ENCODE results near the gene CCDC88A.
"Not testable (repeated sequence)": the region's sequence is repeated elsewhere in the genome, so short reads cannot be mapped to it uniquely, and the experiment has no call there.

Gene CCDC88A, protein sequence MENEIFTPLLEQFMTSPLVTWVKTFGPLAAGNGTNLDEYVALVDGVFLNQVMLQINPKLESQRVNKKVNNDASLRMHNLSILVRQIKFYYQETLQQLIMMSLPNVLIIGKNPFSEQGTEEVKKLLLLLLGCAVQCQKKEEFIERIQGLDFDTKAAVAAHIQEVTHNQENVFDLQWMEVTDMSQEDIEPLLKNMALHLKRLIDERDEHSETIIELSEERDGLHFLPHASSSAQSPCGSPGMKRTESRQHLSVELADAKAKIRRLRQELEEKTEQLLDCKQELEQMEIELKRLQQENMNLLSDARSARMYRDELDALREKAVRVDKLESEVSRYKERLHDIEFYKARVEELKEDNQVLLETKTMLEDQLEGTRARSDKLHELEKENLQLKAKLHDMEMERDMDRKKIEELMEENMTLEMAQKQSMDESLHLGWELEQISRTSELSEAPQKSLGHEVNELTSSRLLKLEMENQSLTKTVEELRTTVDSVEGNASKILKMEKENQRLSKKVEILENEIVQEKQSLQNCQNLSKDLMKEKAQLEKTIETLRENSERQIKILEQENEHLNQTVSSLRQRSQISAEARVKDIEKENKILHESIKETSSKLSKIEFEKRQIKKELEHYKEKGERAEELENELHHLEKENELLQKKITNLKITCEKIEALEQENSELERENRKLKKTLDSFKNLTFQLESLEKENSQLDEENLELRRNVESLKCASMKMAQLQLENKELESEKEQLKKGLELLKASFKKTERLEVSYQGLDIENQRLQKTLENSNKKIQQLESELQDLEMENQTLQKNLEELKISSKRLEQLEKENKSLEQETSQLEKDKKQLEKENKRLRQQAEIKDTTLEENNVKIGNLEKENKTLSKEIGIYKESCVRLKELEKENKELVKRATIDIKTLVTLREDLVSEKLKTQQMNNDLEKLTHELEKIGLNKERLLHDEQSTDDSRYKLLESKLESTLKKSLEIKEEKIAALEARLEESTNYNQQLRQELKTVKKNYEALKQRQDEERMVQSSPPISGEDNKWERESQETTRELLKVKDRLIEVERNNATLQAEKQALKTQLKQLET (N-terminal part only)

GRCh38 chr2:55419679-55420438, at the start of gene CCDC88A:
Gene CCDC88A, minus strand, starts transcription at chr2:55419856. Its CDS starts 777 bp downstream, at chr2:55419079.
- peak; percentile 74 for DNase-seq

DNA sequence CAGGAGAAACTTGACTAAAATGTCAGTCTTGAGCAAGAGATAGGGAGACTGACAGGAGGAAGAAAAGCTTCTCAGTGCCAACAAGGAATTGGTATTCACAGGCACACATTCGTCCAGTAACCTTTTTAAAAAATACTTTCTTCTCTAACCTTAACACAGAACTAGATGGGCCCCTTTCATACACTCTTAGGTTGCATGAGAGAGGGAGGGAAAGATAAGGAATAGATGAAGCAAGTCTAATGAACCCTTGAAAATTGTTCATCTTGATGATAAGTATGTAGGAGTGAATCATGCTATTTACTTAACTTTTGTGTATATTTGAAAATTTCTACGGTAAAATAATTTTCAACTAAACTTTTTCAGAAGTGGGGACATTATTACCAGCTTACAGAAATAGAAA, 42.0 kb upstream of the CCDC88A start:
- DNase-seq = no peak

DNA sequence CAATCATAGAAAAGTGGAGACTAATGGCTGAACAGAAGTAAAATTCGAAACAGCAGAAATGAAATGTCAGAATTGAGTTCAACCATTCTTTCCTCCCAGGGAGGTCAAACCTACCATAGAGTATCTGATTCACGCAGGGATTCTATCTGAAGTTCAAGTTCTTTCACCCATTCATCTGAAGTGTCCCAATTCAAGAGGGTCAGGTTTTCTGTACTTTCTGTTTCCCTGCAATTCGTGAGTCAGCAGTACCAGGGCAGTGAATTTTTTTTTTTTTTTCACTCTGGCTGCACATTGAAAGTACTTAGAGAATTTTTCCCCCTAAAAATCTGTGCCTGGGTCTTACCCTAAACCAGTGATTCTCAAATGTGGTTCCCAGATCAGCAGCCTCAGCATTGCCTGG, 40.9 kb upstream of the CCDC88A start:
- DNase-seq = peak; percentile 22

GRCh38 chr2:55459714-55460274, 40.1 kb upstream of the CCDC88A start:
- DNase-seq = no peak

- DNase-seq = no peak
Observed at GRCh38 chr2:55459279-55459678, 39.6 kb upstream of the CCDC88A start.

DNA sequence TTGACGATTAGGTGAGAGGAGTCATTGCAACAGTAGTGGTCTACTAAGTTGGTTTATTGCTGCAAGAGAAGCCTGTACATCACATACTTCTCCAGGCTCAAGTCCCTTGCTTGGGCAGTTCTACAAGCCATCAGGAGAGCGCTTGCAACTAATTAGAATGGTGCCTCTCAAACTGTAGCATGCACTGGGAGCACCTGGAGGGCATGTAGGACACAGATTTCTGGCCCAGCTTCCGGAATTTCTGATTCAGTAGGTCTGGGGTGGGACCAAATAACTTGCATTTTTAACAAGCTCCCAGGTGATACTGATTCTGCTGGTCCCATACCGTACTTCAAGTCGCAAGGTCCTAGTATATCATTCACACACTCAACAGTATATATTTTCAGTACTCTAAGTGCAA, 34.5 kb upstream of the CCDC88A start:
- DNase-seq = no peak

DNA sequence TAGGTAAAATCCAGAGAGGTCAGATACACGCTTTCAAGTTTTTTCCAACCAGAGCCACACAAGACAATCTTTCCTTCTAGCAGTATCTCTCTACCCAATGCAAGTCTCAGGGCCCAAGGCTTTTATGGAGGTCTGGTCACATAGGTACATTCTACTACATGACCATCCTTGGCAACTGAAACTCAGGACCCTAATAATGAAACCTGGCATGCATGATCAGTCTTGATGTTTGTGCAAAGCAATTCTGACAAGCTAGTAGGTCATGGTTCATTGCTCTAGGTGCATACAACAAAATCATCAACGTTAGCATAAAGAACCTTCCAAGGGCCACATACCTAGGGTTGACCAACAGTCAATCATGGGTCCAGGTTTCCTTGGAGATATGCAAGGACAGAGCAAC, 33.2 kb upstream of the CCDC88A start:
- no peak for DNase-seq

DNA sequence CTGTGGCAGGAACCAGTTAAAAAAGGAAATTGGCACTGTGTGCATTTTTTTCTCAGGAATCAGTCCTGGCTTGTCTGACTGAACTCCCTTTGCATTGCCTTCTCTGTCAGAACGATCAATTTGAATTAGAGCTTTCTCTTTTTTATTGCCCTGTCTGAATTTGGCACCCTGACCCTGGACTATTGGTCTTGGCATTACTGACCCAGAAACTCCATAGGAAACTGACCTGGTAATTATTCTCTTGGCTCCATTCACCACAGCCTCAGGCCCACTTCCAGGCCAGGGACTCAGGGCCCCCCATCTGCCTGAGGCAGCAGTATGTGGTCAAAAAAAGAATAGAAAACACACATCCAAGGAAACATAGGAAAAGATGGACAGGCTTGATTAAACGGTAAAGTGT, 32.0 kb upstream of the CCDC88A start:
- DNase-seq = no peak

- not testable (repeated sequence) for DNase-seq
Observed at GRCh38 chr2:55450014-55450413, 30.4 kb upstream of the CCDC88A start.

DNA sequence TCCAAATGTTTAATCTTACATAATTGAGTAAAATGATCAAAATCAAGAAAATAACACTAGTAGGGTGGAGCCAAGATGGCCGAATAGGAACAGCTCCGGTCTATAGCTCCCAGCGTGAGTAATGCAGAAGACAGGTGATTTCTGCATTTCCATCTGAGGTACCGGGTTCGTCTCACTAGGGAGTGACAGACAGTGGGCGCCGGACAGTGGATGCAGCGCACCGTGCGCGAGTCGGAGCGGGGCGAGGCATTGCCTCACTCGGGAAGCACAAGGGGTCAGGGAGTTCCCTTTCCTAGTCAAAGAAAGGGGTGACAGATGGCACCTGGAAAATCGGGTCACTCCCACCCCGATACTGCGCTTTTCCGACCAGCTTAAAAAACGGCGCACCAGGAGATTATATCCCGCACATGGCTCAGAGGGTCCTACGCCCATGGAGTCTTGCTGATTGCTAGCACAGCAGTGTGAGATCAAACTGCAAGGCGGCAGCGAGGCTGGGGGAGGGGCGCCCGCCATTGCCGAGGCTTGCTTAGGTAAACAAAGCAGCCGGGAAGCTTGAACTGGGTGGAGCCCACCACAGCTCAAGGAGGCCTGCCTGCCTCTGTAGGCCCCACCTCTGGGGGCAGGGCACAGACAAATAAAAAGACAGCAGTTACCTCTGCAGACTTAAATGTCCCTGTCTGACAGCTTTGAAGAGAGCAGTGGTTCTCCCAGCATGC, 22.5 kb upstream of the CCDC88A start:
- DNase-seq = not testable (repeated sequence)

- DNase-seq = no peak
Observed at GRCh38 chr2:55441280-55441892, 21.7 kb upstream of the CCDC88A start.

- no peak for DNase-seq
Observed at GRCh38 chr2:55439101-55439397, 19.4 kb upstream of the CCDC88A start.

- DNase-seq = no peak
Observed at GRCh38 chr2:55438391-55439100, 18.9 kb upstream of the CCDC88A start.

- no peak for DNase-seq
Observed at GRCh38 chr2:55437515-55438390, 18.1 kb upstream of the CCDC88A start.

GRCh38 chr2:55431982-55432627, 12.4 kb upstream of the CCDC88A start:
- peak; percentile 38 for DNase-seq

- DNase-seq = no peak
Observed at GRCh38 chr2:55430211-55430975, 10.7 kb upstream of the CCDC88A start.

- no peak for DNase-seq
Observed at GRCh38 chr2:55428258-55428657, 8.6 kb upstream of the CCDC88A start.

DNA sequence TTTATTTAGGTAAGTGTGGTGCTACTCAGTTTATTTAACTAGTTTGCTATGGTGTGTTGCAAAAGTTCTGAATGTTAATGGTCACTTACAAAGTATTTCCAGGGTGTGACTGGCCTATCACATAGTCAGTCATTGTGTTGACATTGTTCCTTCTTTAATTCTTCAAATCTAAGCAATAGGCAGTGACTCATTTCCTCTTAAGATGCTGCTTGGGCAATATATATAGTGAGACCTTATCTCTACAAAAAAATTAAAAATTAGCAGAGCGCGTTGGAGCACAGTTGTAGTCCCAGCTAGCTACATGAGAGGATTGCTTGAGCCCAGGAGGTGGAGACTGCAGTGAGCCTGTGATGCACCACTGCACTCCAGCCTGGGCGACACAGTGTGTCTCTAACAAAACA, 5.8 kb upstream of the CCDC88A start:
- DNase-seq = no peak
